NCI-H1105 treated with DMSO at 0.1 percent for 48 hours (cell line): ENCODE measurements around the gene ZNF648.
"Not testable (repeated sequence)": the region's sequence is repeated elsewhere in the genome, so short reads cannot be mapped to it uniquely, and the experiment has no call there.

Experiments
- DNase-seq: peaks from one replicate; lab custom pipeline; 2025; lab: John Stamatoyannopoulos, UW

The ZNF648 gene, protein sequence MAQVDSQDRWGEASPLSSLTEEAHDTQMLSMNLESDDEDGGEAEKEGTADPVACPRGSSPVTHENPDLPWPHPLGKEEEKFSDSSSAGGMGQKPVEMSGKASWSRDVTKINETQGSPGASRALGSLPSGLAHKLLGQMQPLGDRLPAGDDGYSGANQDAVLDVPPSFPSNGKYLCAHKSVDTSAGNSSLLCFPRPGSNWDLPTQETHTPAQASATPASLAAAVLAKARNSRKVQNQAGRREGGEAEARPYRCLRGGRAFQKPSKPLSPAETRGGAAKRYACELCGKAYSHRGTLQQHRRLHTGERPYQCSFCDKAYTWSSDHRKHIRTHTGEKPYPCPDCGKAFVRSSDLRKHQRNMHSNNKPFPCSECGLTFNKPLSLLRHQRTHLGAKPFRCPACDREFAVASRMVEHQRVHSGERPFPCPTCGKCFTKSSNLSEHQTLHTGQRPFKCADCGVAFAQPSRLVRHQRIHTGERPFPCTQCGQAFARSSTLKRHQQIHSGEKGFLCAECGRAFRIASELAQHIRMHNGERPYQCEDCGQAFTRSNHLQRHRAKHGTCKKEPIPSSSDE

DNA sequence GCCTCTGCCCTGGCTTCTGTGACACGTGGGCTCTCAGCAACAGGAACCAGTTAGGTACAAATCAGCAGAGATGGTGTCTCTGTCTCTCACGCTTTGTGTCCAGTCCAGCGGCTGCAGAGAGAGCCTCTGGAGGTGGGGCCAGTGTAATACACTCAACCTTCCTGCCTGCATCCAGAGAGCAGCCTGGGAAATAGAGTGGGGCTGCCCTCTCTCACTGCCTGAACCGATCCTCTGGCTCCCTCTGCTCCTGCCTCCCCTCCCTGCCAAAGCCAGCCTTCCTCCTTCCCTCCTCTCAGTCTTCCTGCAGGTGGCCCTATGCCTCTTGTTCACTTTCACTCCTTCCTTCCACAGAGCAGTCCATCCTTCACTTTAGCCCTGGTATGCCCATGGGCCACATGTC is at the start of gene ZNF648:
Gene ZNF648, minus strand, starts transcription at position 119 of the 400 bp plus-strand sequence. CDS start 3,702 bp downstream, outside the sequence.
- DNase-seq, result no peak

DNA sequence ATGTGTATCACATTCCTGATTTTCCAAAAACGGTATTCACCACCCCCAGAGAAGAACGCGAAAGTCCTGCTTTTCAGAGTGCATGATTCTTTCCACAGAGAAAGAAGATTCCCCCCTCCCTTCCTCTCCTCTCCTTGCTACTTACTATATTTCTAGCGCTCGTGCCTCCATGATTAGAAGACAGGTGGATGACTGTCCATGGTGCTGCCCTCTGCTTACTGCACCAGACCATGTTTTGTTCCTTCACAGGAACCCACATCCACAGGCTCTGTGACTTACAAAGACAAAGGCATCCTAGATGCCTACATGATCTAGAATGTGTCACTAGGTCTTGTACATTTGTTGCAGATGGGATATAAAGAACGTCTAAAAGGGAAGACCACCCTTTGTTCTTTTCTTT is 49.1 kb upstream of the ZNF648 start:
- DNase-seq, result no peak

DNA sequence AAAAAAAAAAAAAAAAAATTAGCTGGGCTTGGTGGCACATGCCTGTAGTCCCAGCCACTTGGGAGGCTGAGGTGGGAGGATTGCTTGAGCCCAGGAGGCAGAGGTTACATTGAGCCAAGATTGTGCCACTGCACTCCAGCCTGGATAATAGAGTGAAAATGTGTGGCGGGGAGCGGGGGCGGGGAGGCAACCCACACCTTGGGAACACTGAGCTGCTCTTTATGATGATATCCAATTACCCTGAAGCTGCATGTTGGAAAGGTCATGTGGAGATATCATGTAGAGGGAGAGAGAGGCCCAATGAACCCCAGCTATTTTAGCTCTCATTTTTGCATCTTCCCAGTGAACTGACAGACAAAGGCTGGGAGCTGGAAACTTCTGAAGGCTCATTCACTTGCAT is 48.3 kb upstream of the ZNF648 start:
- DNase-seq, result no peak

DNA sequence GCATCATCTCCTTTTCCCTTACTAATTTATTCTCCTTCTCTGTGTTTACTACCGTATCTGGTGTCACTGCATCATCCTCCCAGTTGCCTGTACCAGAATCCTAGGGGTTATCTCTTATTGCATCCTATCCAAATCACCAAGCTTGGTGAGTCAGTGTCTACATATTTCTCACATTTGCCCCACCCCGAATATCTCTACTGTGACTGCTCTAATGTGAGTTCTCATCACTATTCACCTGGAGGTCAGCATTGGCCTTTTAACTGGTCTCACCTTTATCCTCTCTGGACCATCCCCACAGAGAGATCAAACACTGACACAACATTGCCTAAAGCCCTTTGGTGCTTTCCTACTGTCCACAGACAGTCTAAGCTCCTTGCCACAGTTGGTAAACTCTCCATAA is 45.7 kb upstream of the ZNF648 start:
- DNase-seq, result no peak

DNA sequence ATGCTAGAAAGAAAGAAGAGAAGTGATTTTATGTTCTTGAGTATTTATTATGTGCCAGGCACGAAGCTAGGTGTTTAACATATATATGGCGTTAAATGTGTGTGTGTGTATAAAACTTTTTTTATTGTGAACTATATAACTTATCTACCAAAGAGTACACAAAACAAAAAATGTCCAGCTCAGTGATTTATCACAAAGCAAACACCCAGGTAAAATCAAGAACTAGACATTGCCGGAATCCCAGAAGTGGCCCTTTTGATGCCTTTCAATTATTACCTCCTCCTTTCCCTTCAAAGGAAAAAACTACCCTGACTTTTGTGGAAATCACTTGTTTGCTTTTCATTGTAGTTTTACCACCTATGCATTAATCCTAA is 40.5 kb upstream of the ZNF648 start:
- DNase-seq, result no peak

DNA sequence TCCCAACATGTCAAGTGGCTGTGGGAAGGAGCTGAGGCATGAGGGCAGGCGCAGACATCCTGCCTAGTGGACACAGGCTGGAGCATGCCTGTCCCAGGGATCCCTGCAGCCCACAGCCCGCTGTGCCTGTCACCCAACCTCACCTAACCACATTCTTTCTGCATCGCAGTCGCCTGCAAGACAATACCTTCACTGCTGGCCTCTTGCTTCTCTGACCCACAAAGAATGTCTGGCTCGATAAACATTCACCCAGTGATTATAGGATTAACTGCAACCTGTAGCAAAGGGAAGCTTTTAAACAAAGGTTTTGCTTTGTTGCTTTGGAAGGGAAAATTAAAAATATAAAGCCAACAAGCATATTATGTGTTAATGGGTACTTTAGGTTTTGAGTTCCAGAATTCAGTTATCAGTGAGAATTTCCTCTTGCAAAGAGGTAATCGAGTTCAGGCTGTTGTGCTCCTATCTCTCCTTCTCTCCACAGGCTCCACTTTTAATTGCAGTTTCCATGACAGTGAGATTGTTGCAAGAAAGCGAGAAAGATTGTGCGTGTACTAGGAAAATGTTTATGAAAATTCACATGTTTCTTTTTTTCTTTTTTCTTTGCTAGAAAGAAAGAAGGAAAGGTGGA is 40.0 kb upstream of the ZNF648 start:
- DNase-seq, result no peak

DNA sequence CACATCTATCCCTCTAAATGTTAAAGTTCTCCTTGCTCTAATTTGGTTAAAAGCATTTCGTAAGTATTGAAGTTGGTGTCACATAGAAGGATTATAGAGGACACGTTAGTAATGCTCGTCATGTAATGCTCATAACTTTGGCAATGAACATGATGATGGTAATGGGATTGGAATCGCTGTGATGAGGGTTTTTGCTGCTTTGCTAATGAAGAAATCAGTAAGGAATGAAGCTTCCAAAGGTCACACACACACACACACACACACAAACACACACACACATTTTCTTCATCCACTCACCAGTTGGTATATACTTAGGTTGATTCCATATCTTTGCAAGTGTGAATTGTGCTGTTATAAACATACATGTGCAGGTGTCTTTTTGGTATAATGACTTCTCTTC is 36.8 kb upstream of the ZNF648 start:
- DNase-seq, result no peak

DNA sequence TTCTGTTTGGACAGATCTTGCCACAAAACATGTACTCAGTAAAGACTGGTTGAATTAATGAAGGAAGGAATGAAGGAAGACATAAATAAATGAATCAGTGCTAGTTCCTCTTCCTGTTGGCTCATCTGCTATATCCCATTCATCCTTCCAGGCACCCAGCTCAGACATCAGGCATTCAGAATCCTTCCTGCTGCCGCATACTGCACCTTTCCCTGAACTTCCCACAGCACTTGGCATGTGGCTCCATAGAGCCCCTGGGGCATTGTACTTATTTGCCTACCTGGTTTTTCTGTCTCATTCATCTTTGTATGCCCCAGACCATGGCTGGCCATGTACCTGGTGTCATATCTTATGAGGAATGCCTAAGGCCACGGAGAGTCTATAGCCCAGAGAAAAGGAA is 34.4 kb upstream of the ZNF648 start:
- no peak for DNase-seq

DNA sequence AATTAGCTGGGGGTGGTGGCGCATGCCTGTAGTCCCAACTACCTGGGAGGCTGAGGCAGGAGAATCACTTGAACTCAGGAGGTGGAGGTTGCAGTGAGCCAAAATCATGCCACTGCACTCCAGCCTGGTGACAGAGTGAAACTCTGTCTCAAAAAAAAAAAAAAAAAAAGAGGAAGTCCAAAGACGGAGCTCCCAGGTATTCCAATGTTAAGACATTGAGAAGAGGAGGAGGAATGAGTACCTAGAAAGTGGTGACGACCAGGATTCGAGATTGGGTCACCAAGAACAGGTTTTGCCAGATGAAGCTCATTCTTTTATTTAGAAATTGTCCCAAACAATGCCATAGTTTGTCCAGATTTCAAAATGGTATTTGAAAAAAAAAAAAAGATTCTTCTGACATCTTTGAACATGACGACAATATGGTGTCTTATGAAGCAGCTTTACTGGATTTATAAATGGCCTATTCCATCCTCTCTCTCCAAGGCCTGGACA is 33.0 kb upstream of the ZNF648 start:
- DNase-seq, result not testable (repeated sequence)

DNA sequence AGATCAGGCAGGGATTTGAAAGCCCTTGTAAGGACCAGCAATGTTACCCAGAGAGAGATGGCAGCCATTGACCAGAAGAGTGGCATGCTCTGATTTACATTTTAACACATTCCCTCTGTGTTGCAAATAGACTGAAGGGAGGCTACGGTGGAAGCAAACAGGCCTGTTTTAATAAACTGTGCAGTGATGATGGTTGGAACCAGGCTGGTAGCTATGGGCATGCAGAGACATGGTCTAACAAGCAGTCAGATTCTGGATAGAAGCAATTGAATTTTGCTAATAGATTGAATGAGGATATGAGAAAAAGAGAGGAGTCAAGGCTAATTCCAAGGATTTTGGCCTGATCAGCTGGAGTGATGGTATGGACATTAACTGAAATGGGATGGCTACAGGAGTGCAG is 32.3 kb upstream of the ZNF648 start:
- no peak for DNase-seq

DNA sequence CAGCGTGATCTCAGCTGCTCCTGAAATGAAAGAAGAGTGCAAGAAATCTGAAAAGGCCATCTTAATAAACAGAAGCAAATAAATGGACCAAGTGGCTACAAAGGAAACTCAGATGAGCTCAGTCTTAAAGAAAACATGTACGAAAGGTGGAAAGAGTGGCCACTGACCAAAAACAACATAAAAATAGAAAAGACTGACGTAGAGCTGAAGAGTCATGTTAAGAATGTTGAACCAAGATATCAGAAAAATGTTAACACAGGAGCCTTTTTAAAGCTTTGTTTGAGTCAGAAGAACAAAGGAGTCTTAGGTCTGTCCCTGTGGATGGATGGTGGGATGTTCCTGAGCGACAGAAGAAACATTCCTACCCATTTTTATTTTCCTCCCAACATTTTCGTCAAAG is 30.8 kb upstream of the ZNF648 start:
- DNase-seq, result no peak

DNA sequence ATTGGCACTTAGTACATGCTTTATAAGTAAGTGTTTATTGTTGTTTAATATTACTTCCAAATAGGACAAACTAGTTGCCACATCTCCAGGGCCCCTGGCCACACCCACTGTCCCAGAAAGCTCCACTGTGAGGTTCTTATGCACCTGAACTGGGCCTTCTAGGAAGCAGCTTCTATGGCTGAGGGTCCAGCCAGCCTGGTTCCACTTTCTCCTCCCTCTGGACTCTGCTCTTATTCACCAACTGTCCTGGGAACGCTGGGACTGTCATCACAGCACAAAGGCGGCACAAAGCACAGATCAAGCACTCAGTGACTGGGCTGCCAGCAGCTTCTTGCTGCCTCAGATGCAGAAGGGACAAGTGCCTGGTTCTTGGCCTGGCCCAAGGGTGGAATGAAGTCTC is 29.6 kb upstream of the ZNF648 start:
- DNase-seq, result no peak

DNA sequence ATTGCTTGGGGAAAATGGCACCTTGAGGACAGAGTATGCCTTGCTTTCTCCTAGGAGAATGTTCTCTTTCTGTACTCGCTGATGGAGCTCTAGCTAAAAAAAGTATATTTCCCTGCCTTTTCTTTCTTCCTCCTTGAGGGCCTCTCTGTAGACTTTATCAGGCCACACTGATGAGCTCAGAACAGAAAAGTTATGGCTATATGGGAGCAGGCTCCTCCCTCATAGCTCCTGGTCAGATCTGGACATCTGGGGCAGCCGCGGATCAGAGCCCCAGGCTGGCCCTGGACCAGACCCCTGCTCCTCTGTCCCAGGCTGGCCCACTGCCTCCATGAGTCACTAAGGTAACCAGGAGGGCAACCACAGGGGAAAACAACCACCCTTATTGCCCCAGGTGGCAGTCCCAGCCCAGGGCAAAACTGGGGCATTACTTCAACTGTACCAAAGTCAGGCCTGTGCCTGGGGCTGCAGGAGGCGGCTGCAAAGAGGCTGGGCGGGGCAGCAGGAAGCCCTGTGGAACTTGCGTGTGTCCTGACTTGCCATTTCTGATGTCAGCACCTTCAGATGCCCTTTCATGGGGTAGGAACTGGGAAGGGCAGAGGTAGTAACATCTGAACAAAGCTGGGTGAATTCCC is 26.3 kb upstream of the ZNF648 start:
- no peak for DNase-seq

DNA sequence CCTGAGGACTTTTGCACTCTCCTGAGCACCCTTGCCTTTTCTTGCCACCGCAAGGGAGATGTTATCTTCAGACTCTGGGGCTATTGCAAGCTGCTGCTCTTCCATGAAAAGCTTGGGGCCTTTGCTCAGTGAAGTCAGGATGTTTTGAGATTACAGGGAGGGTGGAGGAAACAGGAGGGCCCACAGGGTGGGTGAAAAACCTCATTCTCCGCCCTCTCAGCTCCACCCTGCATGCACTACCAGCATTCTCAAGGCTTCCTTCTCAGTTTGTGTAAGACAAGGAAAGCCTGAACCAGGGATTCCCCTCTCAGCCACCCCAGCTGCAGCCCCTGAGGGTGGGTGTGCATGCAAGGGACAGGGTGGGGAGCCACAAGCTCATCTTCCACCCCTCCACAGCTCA is 25.8 kb upstream of the ZNF648 start:
- no peak for DNase-seq

DNA sequence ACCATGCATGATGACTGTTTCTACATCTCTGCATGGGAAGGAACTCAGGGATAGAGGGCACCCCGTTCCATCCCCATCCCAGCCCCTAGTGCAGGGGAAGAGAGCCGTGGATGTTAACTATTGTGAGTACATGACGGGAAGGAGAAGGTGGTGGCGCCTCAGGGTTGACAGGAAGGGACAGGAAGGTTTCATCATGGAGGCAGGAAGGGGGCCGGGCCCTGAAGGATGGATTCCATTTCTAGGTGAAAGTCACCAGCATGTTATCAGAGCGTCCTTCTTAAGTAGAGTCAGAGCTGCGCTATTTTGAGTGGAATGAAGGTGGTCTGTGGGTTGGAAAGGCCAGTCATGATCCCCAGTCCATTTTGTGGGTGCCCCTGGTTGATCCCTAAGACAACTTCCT is 25.1 kb upstream of the ZNF648 start:
- DNase-seq, result no peak

DNA sequence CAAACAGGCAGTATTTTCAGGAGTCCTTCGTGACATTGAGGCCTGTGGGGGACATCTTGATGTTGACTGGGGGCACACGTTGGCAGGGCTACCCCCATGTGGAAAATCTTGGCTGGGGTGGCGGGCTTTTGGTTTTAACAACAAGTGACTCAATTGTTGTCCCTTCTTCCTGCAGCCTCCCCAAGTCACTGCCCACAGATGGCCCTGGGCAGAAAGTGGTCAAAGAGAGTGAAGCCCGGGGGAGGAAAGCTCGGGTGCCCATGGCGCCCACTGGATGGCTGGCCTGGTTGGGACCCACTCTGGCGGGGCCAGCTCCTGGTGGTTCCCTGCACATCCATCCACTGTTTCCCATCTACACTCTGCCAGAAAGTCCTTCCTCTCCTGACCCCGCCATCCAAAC is 24.6 kb upstream of the ZNF648 start:
- no peak for DNase-seq

DNA sequence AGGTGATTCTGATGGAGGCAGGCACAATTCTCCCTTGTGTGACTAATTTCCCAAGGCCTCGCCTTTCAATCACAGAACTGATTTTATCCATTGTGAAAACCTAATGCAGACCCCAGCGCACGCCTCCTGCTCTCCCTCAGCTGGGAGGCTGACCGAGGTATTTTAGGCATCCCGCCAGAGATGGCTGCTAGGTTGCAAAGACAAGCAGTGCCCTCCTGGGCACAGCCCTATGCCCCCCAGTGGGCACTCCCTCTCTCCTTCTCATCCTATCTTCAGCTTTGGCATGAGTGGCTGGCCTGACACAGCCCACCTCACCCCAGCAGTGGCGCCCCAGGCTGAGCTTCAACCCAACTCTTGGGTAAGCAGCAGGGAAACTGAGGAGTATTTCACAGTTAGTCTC is 24.2 kb upstream of the ZNF648 start:
- no peak for DNase-seq

DNA sequence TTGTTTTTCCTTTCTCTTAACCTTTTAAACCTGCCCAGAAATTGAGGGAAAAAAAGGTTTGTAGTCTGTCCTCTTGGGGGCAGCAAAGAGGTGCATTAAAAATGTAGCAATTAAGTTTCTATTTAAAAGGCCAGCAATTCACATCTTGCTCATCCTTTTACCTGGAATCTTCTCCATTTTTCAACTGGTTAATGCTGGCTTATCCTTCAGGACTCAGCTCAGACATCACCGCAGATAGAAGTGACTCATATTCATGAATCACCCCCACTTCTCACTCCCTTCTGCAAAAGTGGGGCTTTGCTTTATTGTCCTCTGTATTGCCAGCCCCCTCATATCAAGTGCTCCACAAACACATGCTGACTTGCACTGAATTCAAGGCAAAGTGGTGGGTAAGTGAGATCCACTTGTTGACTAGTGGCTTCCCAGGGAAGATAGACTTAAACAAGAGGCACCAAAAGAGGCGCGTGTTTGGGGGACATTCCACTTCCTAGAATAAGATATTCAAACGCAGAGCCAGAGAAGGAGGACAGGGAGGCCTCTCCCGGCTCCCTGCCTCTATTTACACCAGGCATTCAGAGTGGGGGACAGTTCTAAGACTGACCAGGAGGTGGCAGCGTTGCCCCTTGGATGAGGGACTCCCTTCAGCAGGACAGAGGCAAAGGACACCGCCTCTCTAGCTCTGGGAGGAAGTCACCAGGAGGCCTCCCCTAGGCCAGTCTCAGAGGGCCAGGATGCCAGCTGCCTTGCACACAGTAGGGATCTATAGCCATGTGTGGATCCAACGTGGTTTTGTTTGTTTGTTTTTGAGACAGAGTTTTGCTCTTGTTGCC is 23.2 kb upstream of the ZNF648 start:
- DNase-seq, result peak; percentile 54

DNA sequence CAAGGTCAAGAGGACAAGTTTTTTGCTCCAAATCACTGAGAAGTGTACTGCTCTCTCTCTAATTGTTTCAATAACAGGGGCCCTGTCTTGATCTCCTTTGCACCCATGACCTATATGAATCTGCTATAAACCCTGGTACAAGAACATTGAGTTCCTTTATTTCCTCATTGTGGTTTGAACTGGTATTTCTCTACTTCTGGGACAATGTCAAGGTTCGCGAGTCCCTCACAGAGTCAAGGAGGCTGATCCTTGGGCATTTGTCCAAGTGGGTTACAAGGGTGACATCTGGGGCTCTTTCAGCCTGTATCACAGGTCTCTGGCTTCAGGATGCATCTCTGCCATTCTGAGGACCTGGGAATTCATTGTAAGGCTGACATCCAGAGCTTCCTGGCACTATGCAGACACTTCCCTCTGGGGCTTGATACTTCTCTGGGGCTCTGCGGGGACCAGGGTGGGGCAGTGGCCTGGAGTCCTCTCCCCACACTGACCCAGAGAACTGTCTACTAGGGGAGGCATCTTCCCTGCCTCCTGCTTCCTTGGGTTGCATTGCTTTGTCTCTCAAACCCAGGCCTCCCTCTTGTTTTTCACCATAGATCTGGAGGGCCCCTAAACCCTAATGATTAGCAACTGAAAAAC is 22.5 kb upstream of the ZNF648 start:
- DNase-seq, result no peak

DNA sequence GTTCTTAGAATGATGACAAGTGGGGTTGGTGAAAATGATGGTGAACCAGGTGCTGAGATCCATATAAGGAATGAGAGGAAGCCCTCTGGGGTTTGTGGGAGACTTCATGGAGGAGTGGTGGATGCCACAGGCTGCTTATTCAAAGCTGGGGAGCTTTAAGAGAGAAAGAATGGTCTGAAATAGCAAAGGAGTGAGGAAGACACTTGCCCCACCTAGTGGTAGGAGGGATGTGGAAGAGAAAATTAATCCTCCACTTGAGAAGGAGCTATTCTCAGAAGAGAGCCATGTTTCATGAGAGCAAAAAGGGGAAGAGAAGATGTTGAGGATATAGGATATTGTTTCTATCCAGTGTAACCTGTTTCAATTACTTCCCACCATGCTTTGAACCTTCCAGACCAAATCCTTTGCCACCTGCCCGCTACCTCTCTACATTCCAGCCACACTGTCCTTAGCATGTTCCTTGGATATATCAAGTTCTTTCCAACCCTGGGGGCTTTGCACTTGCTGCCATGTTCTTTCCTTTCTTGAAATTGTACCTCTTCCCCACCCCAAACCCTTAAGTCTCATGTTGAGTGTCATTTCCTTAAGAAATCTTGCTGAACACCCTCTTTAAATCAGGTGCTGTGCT is 19.6 kb upstream of the ZNF648 start:
- peak; percentile 39 for DNase-seq

DNA sequence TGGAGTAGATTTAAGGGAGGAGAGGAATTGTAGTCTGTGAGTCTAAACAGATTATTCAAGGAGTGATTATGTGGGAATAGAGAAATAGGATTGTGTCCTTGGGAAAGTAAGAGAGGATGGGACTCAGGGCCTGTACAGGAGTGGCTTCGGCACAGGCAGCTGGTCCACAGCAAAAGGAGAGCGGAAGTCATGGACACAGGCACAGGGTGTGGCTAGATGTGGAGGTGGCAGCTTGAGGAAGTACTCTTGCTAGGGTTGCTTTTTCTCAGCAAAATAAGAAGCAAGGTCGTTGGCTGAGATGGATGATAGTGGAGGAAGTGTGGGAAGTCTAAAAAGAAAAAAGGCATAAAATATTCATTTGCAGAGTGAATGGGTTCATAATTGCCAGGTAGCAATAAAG is 18.5 kb upstream of the ZNF648 start:
- no peak for DNase-seq
